Measurements from ENCODE around the gene IP6K2.

DNA sequence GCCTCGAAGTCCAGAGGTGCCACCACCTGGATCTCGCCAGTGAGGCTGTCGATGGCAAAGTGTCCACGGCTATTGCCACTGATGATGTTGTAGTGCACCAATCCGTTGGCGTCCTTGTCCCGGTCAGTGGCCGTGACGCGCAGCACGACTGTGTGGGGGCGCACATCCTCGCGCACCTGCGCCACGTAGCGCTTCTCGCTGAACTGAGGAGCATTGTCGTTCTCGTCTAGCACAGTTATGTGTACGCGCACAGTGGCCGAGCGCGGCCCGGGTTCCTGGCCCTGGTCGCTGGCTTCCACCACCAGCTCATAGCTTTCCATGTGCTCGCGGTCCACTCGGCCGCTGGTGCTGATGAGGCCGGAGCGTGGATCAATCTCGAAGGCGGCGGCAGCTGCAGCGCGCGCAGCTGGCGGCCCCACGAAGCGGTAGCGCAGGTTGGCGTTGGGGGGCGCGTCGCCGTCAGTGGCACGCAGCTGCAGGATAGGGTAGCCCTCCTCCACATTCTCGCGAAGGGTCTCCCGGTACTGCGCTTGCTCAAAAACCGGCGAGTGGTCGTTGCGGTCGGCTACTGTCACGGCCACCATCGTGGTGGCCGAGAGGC lies 56.1 kb downstream of the IP6K2 start:
- no peak for TF ChIP-seq ZNF274 (IDR thresholded peaks at IDR 0.05; ENCODE audit: low read depth, low read length)
- TF ChIP-seq YY1 (IDR thresholded peaks at IDR 0.05; ENCODE audit: insufficient read depth, insufficient read length) = no peak
- TF ChIP-seq SUZ12 (IDR thresholded peaks at IDR 0.05; ENCODE audit: extremely low read depth, insufficient read depth, insufficient read length) = no peak
